Measurements from ENCODE around the gene MMEL1.

- TF ChIP-seq CTBP1 (IDR thresholded peaks at IDR 0.05; ENCODE audit: borderline replicate concordance) = no peak
- no peak for TF ChIP-seq L3MBTL2 (conservative IDR thresholded peaks at IDR 0.05)
- no peak for TF ChIP-seq FOXK2 (IDR thresholded peaks at IDR 0.05)
- TF ChIP-seq SP1 (IDR thresholded peaks at IDR 0.05) = no peak
- TF ChIP-seq FOXM1 (IDR thresholded peaks at IDR 0.05; ENCODE audit: borderline replicate concordance) = no peak
Measured at GRCh38 chr1:2561898-2562895, 70.6 kb downstream of the MMEL1 start.

Measured in HEK293T (cell line).